ENCODE data around the gene DLG2.

- TF ChIP-seq CTCF (IDR thresholded peaks at IDR 0.05; ENCODE audit: insufficient read depth, low read length), result no peak
- TF ChIP-seq SPI1 (IDR thresholded peaks at IDR 0.05; ENCODE audit: borderline replicate concordance, low read depth), result no peak
- no peak for TF ChIP-seq REST (IDR thresholded peaks at IDR 0.05; ENCODE audit: insufficient replicate concordance, low read depth)
- no peak for TF ChIP-seq POLR2AphosphoS5 (IDR thresholded peaks at IDR 0.05; ENCODE audit: low read depth)
These were observed 1082.6 kb downstream of the DLG2 start for GRCh38 chr11:84544566-84544965.
